Activated CD8-positive, alpha-beta memory T cell treated with anti-CD3 and anti-CD28 coated beads, Interleukin-2, amount 50 U/mL, for 1 hour (primary cell): ENCODE results near the gene P4HA1.

Experiments used
- DNase-seq: peaks from one replicate; pipeline ENCODE4 v3.0.0-alpha.2; 2020; ENCODE audit errors: extremely low read depth

Gene P4HA1

GRCh38 chr10:72980348-72980747, 116.3 kb downstream of the P4HA1 start:
- no peak for DNase-seq

- DNase-seq, result no peak
Observed at GRCh38 chr10:72979709-72980108, 117.0 kb downstream of the P4HA1 start.

- no peak for DNase-seq
Observed at GRCh38 chr10:72976886-72977285, 119.8 kb downstream of the P4HA1 start.
